HG03521 (cell line): ENCODE results near the gene AHDC1.
"Not testable (repeated sequence)": the region's sequence is repeated elsewhere in the genome, so short reads cannot be mapped to it uniquely, and the experiment has no call there.

Experiments used
- ATAC-seq: cut with Tn5 transposase; IDR thresholded peaks from one replicate; pipeline ENCODE4 v1.9.1; 2021; ENCODE audit warnings: mild to moderate bottlenecking, moderate library complexity; ENCODE audit not compliant: unreplicated experiment

AHDC1 gene

GRCh38 chr1:27554759-27555699 lies 48.9 kb downstream of the AHDC1 start:
- ATAC-seq: no peak

- ATAC-seq: no peak
Measured at GRCh38 chr1:27554293-27554692, 49.7 kb downstream of the AHDC1 start.

GRCh38 chr1:27553823-27554222 lies 50.1 kb downstream of the AHDC1 start:
- not testable (repeated sequence) for ATAC-seq

GRCh38 chr1:27552911-27553420 lies 51.0 kb downstream of the AHDC1 start:
- no peak for ATAC-seq

GRCh38 chr1:27551953-27552312 lies 52.0 kb downstream of the AHDC1 start:
- ATAC-seq: no peak

GRCh38 chr1:27551170-27551952 lies 52.6 kb downstream of the AHDC1 start:
- no peak for ATAC-seq

GRCh38 chr1:27550510-27551169 lies 53.3 kb downstream of the AHDC1 start:
- ATAC-seq: no peak

- ATAC-seq: no peak
Measured at GRCh38 chr1:27549807-27550408, 54.0 kb downstream of the AHDC1 start.

GRCh38 chr1:27548858-27549719 lies 54.9 kb downstream of the AHDC1 start:
- ATAC-seq: no peak

GRCh38 chr1:27548136-27548853 lies 55.6 kb downstream of the AHDC1 start:
- no peak for ATAC-seq

GRCh38 chr1:27547220-27548116 lies 56.5 kb downstream of the AHDC1 start:
- ATAC-seq: no peak

GRCh38 chr1:27545876-27546275 lies 58.1 kb downstream of the AHDC1 start:
- ATAC-seq: no peak

GRCh38 chr1:27545271-27545670 lies 58.7 kb downstream of the AHDC1 start:
- no peak for ATAC-seq

GRCh38 chr1:27544834-27545233 lies 59.1 kb downstream of the AHDC1 start:
- ATAC-seq: no peak

GRCh38 chr1:27543284-27543683 lies 60.7 kb downstream of the AHDC1 start:
- no peak for ATAC-seq

GRCh38 chr1:27542463-27543273 lies 61.3 kb downstream of the AHDC1 start:
- ATAC-seq: no peak
